Nephron (organoid): ENCODE data around the gene ACP6.
"Not testable (repeated sequence)": the region's sequence is repeated elsewhere in the genome, so short reads cannot be mapped to it uniquely, and the experiment has no call there.

Experiments
- H3K27ac Mint-ChIP-seq, 3 experiments: 2 replicates each; pipeline ENCODE4 v1.8.0; 2020; ENCODE audit warnings: mixed read lengths in 3 of 3, mild to moderate bottlenecking in 2 of 3, moderate library complexity in 1 of 3
- H3K27me3 Mint-ChIP-seq: 2 replicates; pipeline ENCODE4 v1.8.0; 2021; ENCODE audit warnings: low read depth, mild to moderate bottlenecking, moderate library complexity, mixed read lengths
- H3K36me3 Mint-ChIP-seq: 2 replicates; pipeline ENCODE4 v1.8.0; 2020; ENCODE audit warnings: low read depth, mixed read lengths
- H3K4me1 Mint-ChIP-seq: 2 replicates; pipeline ENCODE4 v1.8.0; 2020; ENCODE audit warnings: mixed read lengths
- H3K4me3 Mint-ChIP-seq, 3 experiments: 2 replicates each; pipeline ENCODE4 v1.8.0; 2020; ENCODE audit warnings: mild to moderate bottlenecking in 3 of 3, mixed read lengths in 3 of 3, moderate library complexity in 2 of 3
- H3K9me3 Mint-ChIP-seq: 2 replicates; pipeline ENCODE4 v1.8.0; 2020; ENCODE audit warnings: mixed read lengths
- TF ChIP-seq, protein P1 (sequence below), 3 experiments: fragments of 200-600 bp; sonication (generic); IDR thresholded peaks; one replicate each; pipeline ENCODE4 v1.5.0; 2021; ENCODE audit warnings: antibody characterized with exemption in 3 of 3; ENCODE audit not compliant: unreplicated experiment in 3 of 3

Gene ACP6

DNA sequence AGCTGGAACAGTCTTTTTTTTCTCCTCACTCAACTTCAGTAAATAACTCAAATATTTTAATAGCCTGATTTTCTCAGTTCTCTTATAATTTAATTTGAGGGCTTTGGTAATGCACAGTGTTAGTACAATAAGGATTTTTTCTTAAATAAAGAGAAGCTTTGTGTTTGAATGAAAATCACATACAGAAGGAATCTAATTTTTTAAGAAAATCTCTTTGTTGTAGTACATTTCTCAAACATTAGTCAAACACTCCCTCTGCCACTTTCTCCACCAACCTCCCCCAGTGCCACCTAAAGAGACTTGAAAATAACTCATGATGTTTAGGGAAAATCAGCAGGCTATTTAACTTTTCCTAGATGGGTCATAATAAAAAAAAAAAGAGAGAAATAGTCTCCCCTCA, 42.3 kb upstream of the ACP6 start:
- Mint-ChIP-seq H3K9me3 (peaks cover 9% of the 10 kb centered on the region), H3K4me3 (no peak overlapping the region), H3K27me3 (no peaks in the 10 kb centered on the region), H3K27ac (no peak overlapping the region), H3K4me1 (peaks cover 22% of the 10 kb centered on the region), H3K36me3 (no peaks in the 10 kb centered on the region)
- TF ChIP-seq, protein P1, sequence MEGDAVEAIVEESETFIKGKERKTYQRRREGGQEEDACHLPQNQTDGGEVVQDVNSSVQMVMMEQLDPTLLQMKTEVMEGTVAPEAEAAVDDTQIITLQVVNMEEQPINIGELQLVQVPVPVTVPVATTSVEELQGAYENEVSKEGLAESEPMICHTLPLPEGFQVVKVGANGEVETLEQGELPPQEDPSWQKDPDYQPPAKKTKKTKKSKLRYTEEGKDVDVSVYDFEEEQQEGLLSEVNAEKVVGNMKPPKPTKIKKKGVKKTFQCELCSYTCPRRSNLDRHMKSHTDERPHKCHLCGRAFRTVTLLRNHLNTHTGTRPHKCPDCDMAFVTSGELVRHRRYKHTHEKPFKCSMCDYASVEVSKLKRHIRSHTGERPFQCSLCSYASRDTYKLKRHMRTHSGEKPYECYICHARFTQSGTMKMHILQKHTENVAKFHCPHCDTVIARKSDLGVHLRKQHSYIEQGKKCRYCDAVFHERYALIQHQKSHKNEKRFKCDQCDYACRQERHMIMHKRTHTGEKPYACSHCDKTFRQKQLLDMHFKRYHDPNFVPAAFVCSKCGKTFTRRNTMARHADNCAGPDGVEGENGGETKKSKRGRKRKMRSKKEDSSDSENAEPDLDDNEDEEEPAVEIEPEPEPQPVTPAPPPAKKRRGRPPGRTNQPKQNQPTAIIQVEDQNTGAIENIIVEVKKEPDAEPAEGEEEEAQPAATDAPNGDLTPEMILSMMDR (IDR thresholded peaks at IDR 0.05; ENCODE audit: unreplicated experiment in 3 of 3) = no peak

DNA sequence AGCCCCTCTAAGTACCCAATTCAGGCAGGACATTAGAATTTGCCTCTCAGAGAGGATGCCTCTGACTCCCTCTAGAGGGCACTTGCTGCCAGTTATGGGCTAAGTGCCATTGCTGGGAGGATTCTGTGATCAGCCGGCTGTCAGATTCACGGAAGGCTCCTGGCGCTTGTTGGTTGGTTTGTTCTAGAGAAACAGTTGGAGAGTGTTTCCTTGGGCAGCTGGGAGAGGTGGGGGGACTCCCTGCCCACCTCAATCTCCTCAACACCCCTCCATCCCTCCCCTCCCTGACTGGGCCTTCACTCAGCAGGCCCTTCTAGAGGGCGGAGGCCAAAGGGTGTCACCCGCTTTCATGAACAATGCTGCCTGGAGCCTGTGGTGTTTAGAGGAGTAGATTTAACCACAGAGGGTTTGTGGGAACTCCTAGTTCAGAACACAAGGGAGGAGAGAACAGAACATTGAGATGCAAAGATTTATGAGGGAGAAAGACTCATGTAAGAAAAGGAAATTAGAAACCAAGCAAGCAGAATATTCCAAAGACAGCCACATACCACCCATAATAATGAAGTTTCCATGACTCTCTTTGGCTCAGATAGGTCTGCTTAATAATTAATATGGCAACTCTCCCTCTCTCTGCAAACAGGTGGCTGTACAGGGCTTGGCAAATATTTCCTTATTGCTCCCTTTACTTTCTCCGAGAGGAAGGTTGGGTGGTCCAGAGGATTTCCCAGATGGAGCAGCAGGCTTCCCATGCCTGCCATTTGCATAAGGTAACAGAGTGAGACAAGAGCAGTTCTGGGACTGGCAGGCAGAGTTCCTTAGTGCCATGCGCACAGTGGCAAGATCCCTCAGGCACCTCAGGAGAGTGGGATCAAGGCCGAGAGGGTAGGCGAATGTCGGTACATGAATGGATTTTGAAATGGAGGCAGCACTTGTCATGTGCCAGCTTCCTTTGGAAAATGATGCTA, 30.0 kb upstream of the ACP6 start:
- Mint-ChIP-seq H3K36me3 (no peaks in the 10 kb centered on the region), H3K4me1 (peaks cover 13% of the 10 kb centered on the region), H3K4me3 (peak overlapping the region; percentile 2 to 25 (median 14)), H3K27me3 (no peaks in the 10 kb centered on the region), H3K9me3 (no peaks in the 10 kb centered on the region), H3K27ac (peak overlapping the region; percentile 75 to 94 (median 93))
- TF ChIP-seq, protein P1 (IDR thresholded peaks at IDR 0.05; ENCODE audit: unreplicated experiment in 3 of 3) = peak; percentile 70 to 87 (median 75)

DNA sequence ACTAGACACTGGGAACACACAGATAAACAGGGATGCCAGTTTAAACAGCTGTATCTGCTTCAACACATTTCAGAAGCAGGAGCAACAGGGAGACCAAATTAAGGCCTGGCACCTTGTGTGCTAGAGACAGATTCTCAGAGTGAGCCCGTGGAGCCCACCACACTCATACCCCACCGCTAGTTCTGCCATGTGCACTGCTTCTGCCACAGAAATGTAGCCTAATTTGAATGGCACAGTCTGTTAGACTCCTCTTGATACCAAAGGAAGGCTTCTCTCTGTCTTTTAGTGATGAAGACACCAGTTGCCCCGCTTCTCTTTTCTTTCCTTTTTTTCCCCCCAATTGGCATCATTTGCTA, 29.3 kb upstream of the ACP6 start:
- H3K27me3 Mint-ChIP-seq = no peaks in the 10 kb centered on the region
- peak overlapping the region in 2 of 3 experiments; percentile 1 for H3K4me3 Mint-ChIP-seq
- TF ChIP-seq, protein P1 (IDR thresholded peaks at IDR 0.05; ENCODE audit: unreplicated experiment in 3 of 3) = no peak
- no peaks in the 10 kb centered on the region for H3K9me3 Mint-ChIP-seq
- peaks cover 13% of the 10 kb centered on the region for H3K4me1 Mint-ChIP-seq
- peak overlapping the region; percentile 75 to 94 (median 93) for H3K27ac Mint-ChIP-seq
- no peaks in the 10 kb centered on the region for H3K36me3 Mint-ChIP-seq

DNA sequence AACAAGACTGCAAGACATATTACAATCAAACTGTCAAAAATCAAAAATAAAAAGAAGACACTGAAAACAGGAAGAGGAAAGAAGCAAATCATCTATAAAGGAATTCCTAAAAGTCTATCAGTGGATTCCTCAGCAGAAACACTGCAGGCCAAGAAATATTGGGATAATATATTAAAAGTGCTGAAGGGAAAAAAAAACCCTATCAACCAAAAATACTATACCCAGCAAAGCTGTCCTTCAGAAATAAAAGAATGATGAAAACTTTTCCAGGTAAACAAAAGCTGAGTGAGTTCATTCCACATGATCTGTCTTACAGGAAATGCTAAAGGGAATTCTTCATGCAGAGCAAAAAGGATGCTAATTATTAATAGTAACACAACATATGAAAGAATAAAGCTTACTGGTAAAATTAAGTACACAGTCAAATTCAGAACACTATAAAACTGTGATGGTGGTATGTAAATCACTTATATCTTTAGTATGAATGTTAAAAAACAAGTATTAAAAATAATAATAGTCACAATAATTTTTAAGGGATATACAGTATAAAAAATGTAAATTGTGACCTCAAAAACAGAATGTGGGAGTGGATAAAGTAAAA, 12.9 kb upstream of the ACP6 start:
- H3K4me1 Mint-ChIP-seq = no peaks in the 10 kb centered on the region
- no peaks in the 10 kb centered on the region for H3K36me3 Mint-ChIP-seq
- TF ChIP-seq, protein P1 (IDR thresholded peaks at IDR 0.05; ENCODE audit: unreplicated experiment in 3 of 3) = no peak
- no peaks in the 10 kb centered on the region for H3K27me3 Mint-ChIP-seq
- no peak overlapping the region for H3K4me3 Mint-ChIP-seq
- H3K9me3 Mint-ChIP-seq = peaks cover 29% of the 10 kb centered on the region
- H3K27ac Mint-ChIP-seq = no peak overlapping the region

DNA sequence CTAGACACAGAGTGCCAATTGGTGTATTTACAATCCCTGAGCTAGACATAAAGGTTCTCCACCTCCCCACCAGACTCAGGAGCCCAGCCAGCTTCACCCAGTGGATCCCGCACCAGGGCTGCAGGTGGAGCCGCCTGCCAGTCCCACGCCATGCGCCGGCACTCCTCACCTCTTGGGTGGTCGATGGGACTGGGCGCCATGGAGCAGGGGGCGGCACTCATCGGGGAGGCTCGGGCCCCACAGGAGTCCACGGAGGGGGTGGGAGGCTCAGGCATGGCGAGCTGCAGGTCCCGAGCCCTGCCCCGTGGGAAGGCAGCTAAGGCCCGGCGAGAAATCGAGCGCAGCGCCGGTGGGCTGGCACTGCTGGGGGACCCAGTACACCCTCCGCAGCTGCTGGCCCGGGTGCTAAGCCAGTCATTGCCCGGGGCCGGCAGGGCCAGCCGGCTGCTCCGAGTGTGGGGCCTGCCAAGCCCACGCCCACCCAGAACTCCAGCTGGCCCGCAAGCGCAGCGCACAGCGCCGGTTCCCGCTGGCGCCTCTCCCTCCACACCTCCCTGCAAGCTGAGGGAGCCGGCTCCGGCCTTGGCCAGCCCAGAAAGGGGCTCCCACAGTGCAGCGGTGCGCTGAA, 10.4 kb upstream of the ACP6 start:
- H3K4me3 Mint-ChIP-seq, H3K27me3 Mint-ChIP-seq, H3K4me1 Mint-ChIP-seq, H3K36me3 Mint-ChIP-seq, H3K27ac Mint-ChIP-seq: not testable (repeated sequence)
- peaks cover 29% of the 10 kb centered on the region for H3K9me3 Mint-ChIP-seq

DNA sequence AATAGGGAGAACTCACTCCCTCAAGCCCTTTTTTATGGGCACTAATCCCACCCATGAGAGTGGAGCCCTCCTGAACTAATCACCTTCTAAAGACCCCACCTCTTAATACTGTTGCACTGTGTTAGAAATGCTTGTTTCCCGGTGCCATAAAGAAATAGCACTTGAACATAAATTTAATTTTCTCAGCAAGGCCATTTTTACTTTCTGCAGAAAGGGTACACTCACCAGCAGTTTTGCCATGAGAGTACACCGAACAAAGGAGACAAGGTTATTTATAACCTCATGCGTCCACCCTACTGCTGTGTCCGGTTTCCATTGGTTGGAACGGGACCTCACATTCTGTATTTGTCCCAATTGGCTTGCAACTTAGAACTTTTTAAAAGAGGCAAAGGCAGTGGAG, 7.4 kb upstream of the ACP6 start:
- not testable (repeated sequence) for H3K4me3 Mint-ChIP-seq, H3K4me1 Mint-ChIP-seq, H3K27me3 Mint-ChIP-seq, H3K36me3 Mint-ChIP-seq, H3K27ac Mint-ChIP-seq
- H3K9me3 Mint-ChIP-seq = peaks cover 21% of the 10 kb centered on the region
